NCI-H446 (cell line): ENCODE results near the gene TUBA3D.
"Not testable (repeated sequence)": the region's sequence is repeated elsewhere in the genome, so short reads cannot be mapped to it uniquely, and the experiment has no call there.

Experiments
- DNase-seq, 2 experiments: peaks; one replicate each; lab custom pipeline; 2025; lab: John Stamatoyannopoulos, UW

TUBA3D gene

GRCh38 chr2:131475831-131476230, at the start of gene TUBA3D:
Gene TUBA3D, plus strand, starts transcription at chr2:131476119. Its CDS starts 81 bp downstream, at chr2:131476200.
- no peak for DNase-seq

- no peak for DNase-seq
These were observed 49.2 kb upstream of the TUBA3D start for GRCh38 chr2:131426727-131427126.

- DNase-seq = no peak
These were observed 44.6 kb upstream of the TUBA3D start for GRCh38 chr2:131431336-131431735.

- DNase-seq = not testable (repeated sequence)
These were observed 35.0 kb upstream of the TUBA3D start for GRCh38 chr2:131440742-131441468.

GRCh38 chr2:131444736-131445514, 31.0 kb upstream of the TUBA3D start:
- not testable (repeated sequence) for DNase-seq

- DNase-seq = not testable (repeated sequence)
These were observed 30.5 kb upstream of the TUBA3D start for GRCh38 chr2:131445515-131445797.

GRCh38 chr2:131445896-131446295, 30.0 kb upstream of the TUBA3D start:
- DNase-seq = no peak

- DNase-seq = not testable (repeated sequence)
These were observed 27.9 kb upstream of the TUBA3D start for GRCh38 chr2:131447981-131448380.

GRCh38 chr2:131451265-131451949, 24.5 kb upstream of the TUBA3D start:
- not testable (repeated sequence) for DNase-seq

GRCh38 chr2:131454914-131455313, 21.0 kb upstream of the TUBA3D start:
- DNase-seq = not testable (repeated sequence)

GRCh38 chr2:131467722-131468121, 8.2 kb upstream of the TUBA3D start:
- DNase-seq = not testable (repeated sequence)

GRCh38 chr2:131470944-131471343, 5.0 kb upstream of the TUBA3D start:
- DNase-seq = not testable (repeated sequence)

GRCh38 chr2:131471624-131472023, 4.3 kb upstream of the TUBA3D start:
- DNase-seq = not testable (repeated sequence)

- DNase-seq = not testable (repeated sequence)
These were observed 2.7 kb upstream of the TUBA3D start for GRCh38 chr2:131473266-131473665.

- DNase-seq = not testable (repeated sequence)
These were observed 444 bp downstream of the TUBA3D start for GRCh38 chr2:131476363-131476762.

GRCh38 chr2:131477227-131477626, 1.3 kb downstream of the TUBA3D start:
- DNase-seq = not testable (repeated sequence)

- not testable (repeated sequence) for DNase-seq
These were observed 2.3 kb downstream of the TUBA3D start for GRCh38 chr2:131478074-131478849.

- not testable (repeated sequence) for DNase-seq
These were observed 3.0 kb downstream of the TUBA3D start for GRCh38 chr2:131478850-131479461.

- DNase-seq = not testable (repeated sequence)
These were observed 4.4 kb downstream of the TUBA3D start for GRCh38 chr2:131480351-131480750.

- not testable (repeated sequence) for DNase-seq
These were observed 6.7 kb downstream of the TUBA3D start for GRCh38 chr2:131482506-131483155.
